K562 (cell line): Measurements from ENCODE around the gene RAB2B. TPM values are rescaled to one million over a fixed set of nuclear protein-coding genes. Genes with fewer than 3 reads are reported as not detected.

Source experiments
- ATAC-seq: fragments of 200-7000 bp; cut with Tn5 transposase; 3 replicates; pipeline ENCODE4 v1.9.1; 2020; ENCODE audit warnings: moderate library complexity
- BruUV-seq: library from RNA; stranded (reverse); fragments of 400-500 nt; replicated peaks from 2 replicates; lab custom pipeline; 2021; lab: Mats Ljungman, UMichigan
- CTCF ChIA-PET: fragments of 300-600 bp; formaldehyde crosslinking; extraction: SDS; loops from one replicate; lab custom pipeline; 2021; ENCODE audit warnings: low intra/inter-chr PET ratio; lab: Yijun Ruan, JAX
- POLR2A ChIA-PET: fragments of 300-600, 350-650 bp; sonication (Branson Sonifier 250); formaldehyde crosslinking; extraction: SDS; loops from one replicate; lab custom pipeline; 2021; ENCODE audit warnings: antibody characterized with exemption, inconsistent platforms; lab: Yijun Ruan, JAX
- DNase-seq, 4 experiments: peaks; one replicate each; pipeline versions ENCODE4 v3.0.0 to v3.0.0-alpha.2; 2011 to 2018; ENCODE audit warnings: low spot score in 3 of 4, mixed read lengths in 3 of 4; ENCODE audit errors: extremely low read depth in 1 of 4
- FAIRE-seq: peaks from 2 replicates; lab custom pipeline; 2011; peaks lifted over from hg19 to GRCh38; lab: Jason Lieb, UNC
- H2AFZ ChIP-seq: 2 replicates; pipeline ENCODE4 v1.6.0; 2011; ENCODE audit warnings: low read depth, low read length, control low read depth, inconsistent platforms
- H3K27ac ChIP-seq: fragments of 200-600 bp; 3 replicates; pipeline ENCODE4 v1.8.0; 2011; ENCODE audit warnings: low read depth, mild to moderate bottlenecking, control low read depth, inconsistent platforms, low read length, moderate library complexity, mixed read lengths; ENCODE audit errors: extremely low read depth
- H3K27me3 ChIP-seq, 2 experiments: fragments of 300-600 bp in 1 of 2; 2 replicates in 1 of 2; 3 replicates in 1 of 2; pipeline versions ENCODE4 v1.6.0 to v1.8.0; 2011; ENCODE audit warnings: inconsistent platforms in 2 of 2, low read length in 2 of 2, mild to moderate bottlenecking in 1 of 2, mixed read lengths in 1 of 2, moderate library complexity in 1 of 2; ENCODE audit not compliant: control insufficient read depth in 2 of 2, insufficient read depth in 2 of 2
- H3K36me3 ChIP-seq: fragments of 300-600 bp; 3 replicates; pipeline ENCODE4 v1.8.0; 2011; ENCODE audit warnings: mild to moderate bottlenecking, low read length, inconsistent platforms; ENCODE audit not compliant: control insufficient read depth, insufficient read depth
- H3K4me1 ChIP-seq, 2 experiments: fragments of 200-600 bp in 1 of 2; replicated peaks in 1 of 2; 2 replicates in 1 of 2; 3 replicates in 1 of 2; pipeline versions ENCODE4 v1.5.1 to v1.8.0; 2011; ENCODE audit warnings: inconsistent platforms in 2 of 2, low read length in 2 of 2, mild to moderate bottlenecking in 1 of 2, mixed read lengths in 1 of 2, moderate library complexity in 1 of 2; ENCODE audit not compliant: control insufficient read depth in 2 of 2, insufficient read depth in 2 of 2
- H3K4me2 ChIP-seq: 2 replicates; pipeline ENCODE4 v1.6.1; 2011; ENCODE audit warnings: low read length, control low read depth, inconsistent platforms, mixed read lengths; ENCODE audit not compliant: insufficient read depth
- H3K4me3 ChIP-seq: fragments of 200-600 bp; sonication (generic), shearing (Covaris generic); 2 replicates; pipeline ENCODE4 v1.5.1; 2016; ENCODE audit warnings: control low read depth, inconsistent platforms
- H3K79me2 ChIP-seq: fragments of 200-600 bp; 3 replicates; pipeline ENCODE4 v1.8.0; 2011; ENCODE audit warnings: low read length, inconsistent platforms; ENCODE audit not compliant: control insufficient read depth, insufficient read depth
- H3K9ac ChIP-seq, 2 experiments: 2 replicates each; pipeline versions ENCODE4 v1.6.0 to v1.6.1; 2011; ENCODE audit warnings: low read depth in 2 of 2, low read length in 2 of 2, control low read depth in 1 of 2, inconsistent platforms in 1 of 2, mild to moderate bottlenecking in 1 of 2, mixed read lengths in 1 of 2; ENCODE audit not compliant: insufficient read depth in 1 of 2
- H3K9me1 ChIP-seq: one replicate; pipeline ENCODE4 v1.6.0; 2011; ENCODE audit warnings: inconsistent platforms, mild to moderate bottlenecking, low read length, moderate library complexity; ENCODE audit not compliant: control insufficient read depth, insufficient read depth
- H3K9me3 ChIP-seq: replicated peaks from 2 replicates; pipeline ENCODE4 v1.5.1; 2011; ENCODE audit warnings: low read depth, low read length, inconsistent platforms; ENCODE audit not compliant: control insufficient read depth, insufficient read depth
- H4K20me1 ChIP-seq: replicated peaks from 2 replicates; pipeline ENCODE4 v1.6.1; 2011; ENCODE audit warnings: low read length, inconsistent platforms, mixed read lengths; ENCODE audit not compliant: control insufficient read depth, insufficient read depth
- ATF1 ChIP-seq, 2 experiments: fragments of 450-650 bp in 1 of 2; IDR thresholded peaks; 2 replicates each; pipeline ENCODE4 v1.6.1; 2016; ENCODE audit warnings: missing compliant biosample characterization in 1 of 2, missing genetic modification characterization in 1 of 2
- DMBX1 ChIP-seq: fragments of 250-450 bp; sonication (Bioruptor Pico); IDR thresholded peaks from 2 replicates; pipeline ENCODE4 v1.8.0; 2022; ENCODE audit warnings: inconsistent platforms, mild to moderate bottlenecking, moderate library complexity, borderline replicate concordance
- NCOR1 ChIP-seq: fragments of 450-650 bp; IDR thresholded peaks from 2 replicates; pipeline ENCODE4 v1.6.1; 2016; ENCODE audit warnings: mild to moderate bottlenecking, moderate library complexity
- NONO ChIP-seq, 2 experiments: fragments of 200-400 bp in 1 of 2; fragments of 450-650 bp in 1 of 2; formaldehyde crosslinking in 1 of 2; IDR thresholded peaks; 2 replicates each; pipeline ENCODE4 v1.6.1; 2017; ENCODE audit warnings: low read depth in 2 of 2, mild to moderate bottlenecking in 2 of 2, moderate library complexity in 2 of 2, low read length in 1 of 2
- POLR2G ChIP-seq: fragments of 200-400 bp; formaldehyde crosslinking; IDR thresholded peaks from 2 replicates; pipeline ENCODE4 v1.6.1; 2017; ENCODE audit warnings: low read depth, mild to moderate bottlenecking, antibody characterized with exemption, low read length, moderate library complexity
- POLR3G ChIP-seq: IDR thresholded peaks from 2 replicates; pipeline ENCODE4 v1.6.1; 2011; ENCODE audit not compliant: insufficient read length, insufficient replicate concordance; ENCODE audit errors: extremely low read depth
- SP1 ChIP-seq: sonication (generic); formaldehyde crosslinking; IDR thresholded peaks from 2 replicates; pipeline ENCODE4 v1.8.1; 2022; ENCODE audit warnings: mild to moderate bottlenecking, missing genetic modification reagents
- SP2 ChIP-seq: IDR thresholded peaks from 2 replicates; pipeline ENCODE4 v1.6.1; 2011; ENCODE audit warnings: mild to moderate bottlenecking, low read depth, low read length, moderate library complexity; ENCODE audit not compliant: poor library complexity, severe bottlenecking; ENCODE audit errors: extremely low read depth
- WGBS: fragments of 100-300 bp; shearing (Covaris generic); methylation state at CpG from one replicate; pipeline ENCODE4 v1.1.6; 2016; ENCODE audit warnings: low coverage, mixed read lengths; ENCODE audit not compliant: insufficient coverage; ENCODE audit errors: missing lambda C conversion rate; 5-methylcytosine and 5-hydroxymethylcytosine counted together
- in situ Hi-C: fragments of 300-500 bp; cut with MboI; formaldehyde crosslinking; loops from 4 replicates; pipeline ENCODE4 v1.15.0; 2018; ENCODE audit warnings: inconsistent platforms, mixed read lengths
- intact Hi-C: fragments of 100-400 bp; cut with micrococcal nuclease; formaldehyde crosslinking; loops from 2 replicates; pipeline ENCODE4 v1.14.2; 2022
- polyA plus RNA-seq, 8 experiments: library from polyadenylated mRNA; depleted of rRNA in 4 of 8; stranded (reverse) in 5 of 8; unstranded in 3 of 8; fragments of >200 nt; fragmentation: Nextera tagmentation in 2 of 8; fragmentation: Illumina TruSeq in 1 of 8; extraction: Ambion mirVana in 2 of 8; extraction: Trizol in 1 of 8; gene quantifications; 2 replicates each; pipeline versions ENCODE4 v1.2.1 to v1.2.3, GENCODE V29; 2011 to 2014; ENCODE audit warnings: inconsistent platforms in 1 of 8, missing spikeins in 1 of 8
- total RNA-seq, 7 experiments: library from RNA; depleted of rRNA in 6 of 7; stranded (reverse); fragments of >200 nt in 6 of 7; fragmentation: Illumina TruSeq in 2 of 7; extraction: Trizol in 2 of 7; gene quantifications; 2 replicates each; pipeline versions ENCODE4 v1.2.1 to v1.2.3, GENCODE V29; 2011 to 2021; ENCODE audit warnings: low replicate concordance in 1 of 7
- TF ChIP-seq, protein P1 (sequence below): sonication (generic); IDR thresholded peaks from 2 replicates; pipeline ENCODE4 v1.6.1; 2016
- TF ChIP-seq, protein P2 (sequence below): sonication (generic); formaldehyde crosslinking; IDR thresholded peaks from 2 replicates; pipeline ENCODE4 v1.8.1; 2023; ENCODE audit warnings: mild to moderate bottlenecking, missing genetic modification reagents

The RAB2B gene
- total and polyA plus RNA-seq, 9 of the 15 experiments (the other 6 are each of a cell fraction or from before 2014, with no cell fraction given): 4.6 to 19.8 (median 9.8) TPM

DNA sequence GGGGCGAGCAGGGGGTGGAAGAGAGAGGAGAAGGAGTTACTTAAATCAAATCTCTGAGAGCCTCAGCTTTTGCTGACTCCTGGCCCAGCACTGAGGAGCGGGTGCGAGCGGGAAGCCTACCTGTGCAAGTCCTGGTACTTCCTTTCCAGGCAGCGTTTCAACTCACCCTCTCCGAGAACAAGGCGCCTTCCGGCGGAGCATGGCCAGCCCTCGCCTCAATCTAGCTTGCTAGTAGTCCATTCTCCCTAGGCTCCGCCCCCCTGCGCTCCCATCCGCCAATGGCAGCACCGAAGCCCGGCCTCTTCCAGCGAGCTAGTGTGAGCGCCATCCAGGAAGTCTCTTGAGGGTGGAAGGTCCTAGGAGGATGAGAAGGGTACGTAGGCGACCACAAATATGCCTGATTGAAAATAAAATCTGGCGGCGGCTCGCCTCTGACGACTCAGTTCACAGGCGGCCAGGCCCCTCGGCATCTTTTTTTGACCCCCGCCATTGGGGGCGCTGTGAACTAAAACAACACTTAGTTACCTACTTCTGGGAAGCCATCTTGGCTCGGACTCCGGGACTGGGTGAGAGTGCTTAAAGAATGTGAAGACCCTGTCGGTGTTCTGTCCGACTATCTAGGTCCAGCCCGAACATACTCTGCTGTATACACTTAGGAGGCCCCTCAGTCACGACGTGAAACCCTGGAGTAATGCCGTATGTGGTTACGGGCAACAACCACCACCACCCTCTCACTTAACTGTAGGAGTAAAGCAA is 20.7 kb downstream of the RAB2B start, which contains the start of gene CHD8:
CHD8 (minus strand) TSS at position 212 of the 756 bp plus-strand sequence. CDS start 24,480 bp downstream, outside the sequence.
- DNase-seq (peak; percentile 93 to 98 (median 95)), ATAC-seq (peak; percentile 98), FAIRE-seq (peak; percentile 100)
- Histone ChIP-seq H3K9ac (peak within 1 kb of the TSS; percentile 91 to 93), H3K4me2 (peak within 1 kb of the TSS; percentile 96), H3K27me3 (no peaks in the 10 kb centered on the region), H3K79me2 (peaks cover 47% of the 10 kb centered on the region), H3K9me1 (no peaks in the 10 kb centered on the region), H3K9me3 (no peaks in the 10 kb centered on the region), H3K4me3 (peak within 1 kb of the TSS; percentile 99), H3K27ac (peak within 1 kb of the TSS; percentile 99), H2AFZ (peak within 1 kb of the TSS; percentile 100), H4K20me1 (no peaks in the 10 kb centered on the region), H3K36me3 (peaks cover 19% of the 10 kb centered on the region; the same call in 2 of the 3 replicates), H3K4me1 (peaks cover 3 to 4% of the 10 kb centered on the region in 2 experiments; a peak in 3 of 5 replicates)
- WGBS: under 1% methylated on average over 33 of the region's 36 CpGs
- intact Hi-C loops: loop anchor here (1.0 kb wide), 3 partner anchors 19 to 101 kb away; partner anchors contain the start of gene RAB2B
- no TSS peak for BruUV-seq
- ChIA-PET CTCF (interaction anchor here (0.6 kb wide), 1 partner anchor 10 kb away, joined by 4 read pairs; no protein-coding TSS in a partner anchor), POLR2A (interaction anchor here (0.5 to 3.7 kb wide), 14 partner anchors 10 to 338 kb away, joined by 3 to 13 read pairs (median 3); partner anchors contain the start of genes METTL3, RAB2B, SALL2 and SUPT16H)
- in situ Hi-C loops: no loop called here
- TF ChIP-seq NONO (IDR thresholded peaks at IDR 0.05; ENCODE audit: low read depth in 2 of 2, low read length in 1 of 2) (peak in 1 of 2 experiments; percentile 52; a peak in 1 of 4 replicates), DMBX1 (CRISPR knock-in tag) (no peak), POLR2G (peak; percentile 84), ATF1 (CRISPR knock-in tag; IDR thresholded peaks at IDR 0.05) (no peak), ATF1 (tag; IDR thresholded peaks at IDR 0.05) (peak; percentile 75), NCOR1 (peak; percentile 30), SP2 (peak; percentile 34), SP1 (CRISPR knock-in tag) (peak; percentile 67), POLR3G (no peak)
- TF ChIP-seq, protein P1, sequence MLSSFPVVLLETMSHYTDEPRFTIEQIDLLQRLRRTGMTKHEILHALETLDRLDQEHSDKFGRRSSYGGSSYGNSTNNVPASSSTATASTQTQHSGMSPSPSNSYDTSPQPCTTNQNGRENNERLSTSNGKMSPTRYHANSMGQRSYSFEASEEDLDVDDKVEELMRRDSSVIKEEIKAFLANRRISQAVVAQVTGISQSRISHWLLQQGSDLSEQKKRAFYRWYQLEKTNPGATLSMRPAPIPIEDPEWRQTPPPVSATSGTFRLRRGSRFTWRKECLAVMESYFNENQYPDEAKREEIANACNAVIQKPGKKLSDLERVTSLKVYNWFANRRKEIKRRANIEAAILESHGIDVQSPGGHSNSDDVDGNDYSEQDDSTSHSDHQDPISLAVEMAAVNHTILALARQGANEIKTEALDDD: peak; percentile 47; the same call in 1 of the 2 replicates
- TF ChIP-seq, protein P2, sequence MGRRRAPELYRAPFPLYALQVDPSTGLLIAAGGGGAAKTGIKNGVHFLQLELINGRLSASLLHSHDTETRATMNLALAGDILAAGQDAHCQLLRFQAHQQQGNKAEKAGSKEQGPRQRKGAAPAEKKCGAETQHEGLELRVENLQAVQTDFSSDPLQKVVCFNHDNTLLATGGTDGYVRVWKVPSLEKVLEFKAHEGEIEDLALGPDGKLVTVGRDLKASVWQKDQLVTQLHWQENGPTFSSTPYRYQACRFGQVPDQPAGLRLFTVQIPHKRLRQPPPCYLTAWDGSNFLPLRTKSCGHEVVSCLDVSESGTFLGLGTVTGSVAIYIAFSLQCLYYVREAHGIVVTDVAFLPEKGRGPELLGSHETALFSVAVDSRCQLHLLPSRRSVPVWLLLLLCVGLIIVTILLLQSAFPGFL (CRISPR knock-in tag): no peak
